SK-N-MC (cell line): Measurements from ENCODE around the gene SNRPD1.

ENCODE experiments used
- EZH2 ChIP-seq: fragments of 200-600 bp; sonication (generic); IDR thresholded peaks from one replicate; pipeline ENCODE4 v1.6.1; 2017; ENCODE audit warnings: antibody characterized with exemption
- POLR2AphosphoS5 ChIP-seq: IDR thresholded peaks from 2 replicates; pipeline ENCODE4 v1.6.1; 2012; ENCODE audit warnings: mild to moderate bottlenecking, low read depth, low read length, borderline replicate concordance

DNA sequence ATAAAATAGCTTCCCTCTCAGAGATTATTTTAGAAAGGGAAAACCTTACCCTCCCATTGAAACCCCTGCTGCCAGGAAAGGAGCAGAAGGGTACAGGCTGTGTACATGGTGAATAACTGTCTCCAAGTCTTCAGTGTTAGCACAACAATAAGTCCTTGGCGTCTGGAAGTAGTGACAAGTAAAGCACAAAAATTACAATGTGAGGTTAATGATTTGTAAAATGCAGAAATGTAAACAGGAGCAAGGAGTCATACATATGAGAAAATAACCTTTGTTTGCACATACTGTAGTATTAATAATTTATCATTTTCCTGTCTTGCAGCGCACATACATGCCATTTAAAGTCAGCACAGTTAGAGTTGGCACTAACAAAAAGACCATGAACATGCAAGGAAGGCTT lies 52.0 kb downstream of the SNRPD1 start:
- no peak for TF ChIP-seq POLR2AphosphoS5
- no peak for TF ChIP-seq EZH2
